GM12874 (cell line): Measurements from ENCODE around the gene CIB4.

Experiments used
- TF ChIP-seq, protein P1 (sequence below): IDR thresholded peaks from 2 replicates; pipeline ENCODE4 v1.5.1; 2011; ENCODE audit warnings: low read depth, mild to moderate bottlenecking, control low read depth, low read length, moderate library complexity; ENCODE audit not compliant: insufficient read depth

Gene CIB4

DNA sequence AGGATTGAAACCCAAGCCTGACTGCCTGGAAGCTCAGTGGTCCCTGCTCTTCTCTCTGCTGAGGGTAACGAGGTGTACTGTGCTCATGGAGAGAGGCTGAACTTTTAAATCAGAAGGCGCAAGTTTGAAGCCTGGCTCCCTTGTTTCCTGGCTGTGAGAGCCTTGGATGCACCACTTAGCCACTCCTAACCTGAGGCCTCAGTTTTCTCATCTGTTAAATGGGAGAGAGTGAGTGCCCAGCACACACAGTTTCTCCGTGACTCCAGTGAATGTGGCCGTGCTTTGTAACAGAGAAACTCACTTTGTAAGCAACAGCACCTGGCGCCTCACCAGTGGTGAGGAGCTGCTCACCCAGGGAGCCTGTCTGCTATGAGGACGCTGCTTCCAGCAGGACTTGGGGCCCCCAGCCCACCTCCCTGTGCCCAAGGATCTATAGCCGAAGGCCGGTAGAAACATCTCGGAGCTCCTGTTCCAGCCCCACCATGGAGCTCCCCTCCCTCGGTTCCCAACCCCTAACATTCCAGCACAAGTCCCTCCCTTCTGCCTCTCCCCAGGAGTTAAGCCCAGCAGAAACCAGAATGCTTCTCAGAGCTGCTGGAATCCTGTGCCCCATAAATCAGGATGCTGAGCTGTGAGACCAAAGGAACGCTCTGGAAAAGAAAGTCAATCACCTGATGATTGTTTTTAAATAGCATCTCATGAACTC, 31.1 kb upstream of the CIB4 start:
- TF ChIP-seq, protein P1, sequence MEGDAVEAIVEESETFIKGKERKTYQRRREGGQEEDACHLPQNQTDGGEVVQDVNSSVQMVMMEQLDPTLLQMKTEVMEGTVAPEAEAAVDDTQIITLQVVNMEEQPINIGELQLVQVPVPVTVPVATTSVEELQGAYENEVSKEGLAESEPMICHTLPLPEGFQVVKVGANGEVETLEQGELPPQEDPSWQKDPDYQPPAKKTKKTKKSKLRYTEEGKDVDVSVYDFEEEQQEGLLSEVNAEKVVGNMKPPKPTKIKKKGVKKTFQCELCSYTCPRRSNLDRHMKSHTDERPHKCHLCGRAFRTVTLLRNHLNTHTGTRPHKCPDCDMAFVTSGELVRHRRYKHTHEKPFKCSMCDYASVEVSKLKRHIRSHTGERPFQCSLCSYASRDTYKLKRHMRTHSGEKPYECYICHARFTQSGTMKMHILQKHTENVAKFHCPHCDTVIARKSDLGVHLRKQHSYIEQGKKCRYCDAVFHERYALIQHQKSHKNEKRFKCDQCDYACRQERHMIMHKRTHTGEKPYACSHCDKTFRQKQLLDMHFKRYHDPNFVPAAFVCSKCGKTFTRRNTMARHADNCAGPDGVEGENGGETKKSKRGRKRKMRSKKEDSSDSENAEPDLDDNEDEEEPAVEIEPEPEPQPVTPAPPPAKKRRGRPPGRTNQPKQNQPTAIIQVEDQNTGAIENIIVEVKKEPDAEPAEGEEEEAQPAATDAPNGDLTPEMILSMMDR = no peak

DNA sequence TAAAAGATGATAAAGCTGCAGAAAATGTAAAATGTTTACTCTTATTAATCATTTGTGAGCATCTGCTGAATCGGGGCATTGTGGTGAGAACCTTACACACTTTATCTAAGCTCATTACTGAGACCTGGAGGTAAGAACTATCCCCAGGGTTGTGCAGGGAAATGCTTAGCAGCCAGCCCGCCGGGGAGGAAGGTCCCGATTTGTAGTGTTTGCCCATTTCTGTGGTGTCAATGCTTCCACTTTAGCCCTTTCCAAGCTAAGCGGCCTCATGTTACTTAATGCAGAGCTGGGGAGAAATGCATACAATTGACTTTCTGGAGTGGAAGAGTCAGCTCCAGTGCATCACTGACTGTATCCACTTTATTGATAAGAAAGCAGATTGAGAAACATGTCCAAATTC, 30.5 kb upstream of the CIB4 start:
- TF ChIP-seq, protein P1 = no peak

DNA sequence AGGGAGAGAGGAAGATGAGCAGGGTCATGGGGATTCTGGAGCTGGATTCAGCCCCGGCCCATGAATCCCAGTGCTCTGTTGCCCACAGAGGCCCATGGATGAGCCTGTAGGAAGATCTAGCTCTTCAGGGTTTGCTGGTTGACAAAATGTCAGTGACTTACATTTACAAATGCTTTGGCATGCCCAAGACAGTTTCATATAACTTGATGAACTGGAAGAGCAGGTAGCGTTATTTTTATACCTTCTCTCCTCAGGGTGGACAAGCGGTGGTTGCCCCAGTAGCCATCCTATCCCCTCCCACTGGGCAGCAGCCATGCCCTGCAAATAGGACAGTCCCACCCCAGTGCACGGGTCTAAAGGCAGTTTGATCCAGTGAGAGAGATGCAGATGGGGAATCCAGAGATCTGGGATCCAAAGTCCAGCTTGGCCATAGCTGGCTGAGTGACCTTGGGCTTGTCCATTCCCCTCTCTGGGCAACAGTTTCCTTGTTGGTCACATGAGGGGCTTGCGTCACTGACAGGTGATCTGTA, 29.8 kb upstream of the CIB4 start:
- TF ChIP-seq, protein P1 = no peak

DNA sequence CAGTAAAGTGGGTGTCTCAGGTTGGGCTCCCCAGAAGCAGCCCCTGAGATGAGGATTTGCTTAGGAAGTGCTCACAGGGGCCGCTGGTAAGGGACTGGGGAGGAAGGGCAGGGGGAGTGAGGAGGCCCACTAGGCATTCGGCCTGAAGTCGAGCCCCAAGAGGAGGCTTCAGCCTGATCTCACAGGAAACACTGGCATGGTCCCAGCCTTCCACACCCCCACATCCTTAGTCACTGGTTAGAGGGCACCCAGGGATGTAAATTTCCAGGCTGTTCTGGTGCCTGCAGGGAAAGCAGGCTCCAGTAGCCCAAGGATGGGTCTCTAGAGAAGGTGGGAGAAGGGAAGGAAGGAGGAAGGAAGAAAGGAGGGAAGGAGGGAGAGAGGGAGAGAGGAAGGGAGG, 29.0 kb upstream of the CIB4 start:
- TF ChIP-seq, protein P1 = no peak

DNA sequence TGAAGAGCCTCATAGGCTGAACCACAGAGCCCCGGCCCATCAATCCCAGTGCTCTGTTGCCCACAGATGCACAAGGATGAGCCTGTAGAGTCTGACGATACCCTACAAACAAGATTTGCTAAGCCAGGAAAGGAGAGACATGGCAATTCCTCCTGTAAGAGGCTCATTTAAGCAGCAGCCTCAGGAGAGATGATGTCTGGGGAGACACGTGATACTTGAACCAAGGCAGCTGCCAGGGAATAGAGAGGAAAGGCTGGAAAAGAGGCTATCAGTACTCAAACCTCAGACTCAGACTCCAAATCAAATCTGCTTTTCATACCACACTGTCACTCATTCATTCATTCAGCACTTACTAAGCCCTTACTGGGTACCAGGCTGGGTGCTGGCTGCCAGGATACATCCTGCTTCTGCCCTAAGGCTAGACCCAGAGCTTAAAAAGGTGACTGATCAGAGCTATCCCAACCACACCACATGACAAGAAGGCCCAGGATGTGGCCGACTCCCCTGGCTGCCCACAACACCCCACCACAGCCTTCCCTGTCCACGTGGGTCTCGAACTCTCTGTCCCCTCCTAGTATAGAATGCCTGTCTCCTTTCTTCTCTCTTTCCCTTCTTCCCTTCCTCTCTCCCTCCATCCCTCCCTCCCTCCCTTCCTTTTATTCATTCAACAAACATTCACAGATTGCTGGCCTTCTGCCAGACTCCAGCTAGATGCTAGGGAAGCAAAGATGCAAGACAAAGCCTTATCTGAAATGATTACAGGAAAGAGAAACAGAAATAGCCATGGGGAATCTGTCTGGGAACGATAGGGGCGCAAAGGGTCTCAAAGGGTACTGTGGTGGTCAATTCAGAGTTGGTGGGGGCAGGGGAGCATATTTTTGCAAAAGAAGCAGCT, 27.9 kb upstream of the CIB4 start:
- TF ChIP-seq, protein P1 = no peak

DNA sequence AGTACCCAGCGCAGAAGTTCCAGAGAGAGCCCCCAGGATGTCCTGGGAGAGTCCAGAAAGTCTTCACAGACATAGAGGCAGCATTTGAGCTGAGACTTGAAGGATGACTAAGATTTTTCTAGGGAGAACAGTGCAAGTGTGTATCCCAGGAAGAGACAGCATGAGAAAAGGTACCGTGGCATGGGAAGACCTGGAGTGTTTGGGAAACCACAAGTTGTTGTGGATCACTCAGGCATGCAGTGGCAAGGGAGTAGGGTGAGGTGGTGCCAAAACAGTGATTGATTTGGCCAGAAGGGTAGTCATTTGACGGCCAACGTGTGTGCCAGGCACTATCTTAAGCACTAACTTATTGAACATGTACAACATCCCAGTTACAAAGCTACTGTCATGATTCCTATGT, 26.9 kb upstream of the CIB4 start:
- TF ChIP-seq, protein P1 = no peak

DNA sequence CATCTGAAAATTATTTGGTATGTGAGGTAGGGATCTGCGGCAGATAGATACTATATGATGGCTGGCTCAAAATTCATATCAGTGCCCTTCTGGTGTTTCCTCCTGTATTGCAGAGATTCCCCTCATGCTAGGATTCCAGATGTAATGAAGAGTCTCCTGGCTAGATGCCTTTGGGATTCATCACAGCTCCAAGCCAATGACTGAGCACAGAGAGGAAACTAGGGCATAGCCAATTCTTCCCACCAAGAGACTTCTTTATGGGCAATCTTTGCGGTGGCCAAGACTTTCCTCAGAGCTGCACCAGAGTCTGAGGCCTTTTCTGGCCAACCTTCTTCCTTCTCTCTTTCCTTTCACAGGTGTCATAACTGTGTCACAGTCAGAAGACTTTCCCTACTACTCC, 25.5 kb upstream of the CIB4 start:
- TF ChIP-seq, protein P1 = no peak
